HepG2 (cell line): ENCODE data around the gene NXT1. TPM values are rescaled to one million over a fixed set of nuclear protein-coding genes. Genes with fewer than 3 reads are reported as not detected.

Experiments used
- CEBPB ChIP-seq: IDR thresholded peaks from 2 replicates; pipeline ENCODE4 v1.6.1; 2011; ENCODE audit warnings: low read depth, low read length, improper control_type of control experiment, borderline replicate concordance
- DNMT1 ChIP-seq: sonication (generic); formaldehyde crosslinking; IDR thresholded peaks from 2 replicates; pipeline ENCODE4 v1.5.1; 2020; ENCODE audit warnings: mild to moderate bottlenecking, missing genetic modification reagents
- GTF3A ChIP-seq: sonication (generic); formaldehyde crosslinking; conservative IDR thresholded peaks from 2 replicates; pipeline ENCODE4 v1.4.0; 2020; ENCODE audit warnings: mild to moderate bottlenecking, missing genetic modification reagents
- HDAC1 ChIP-seq: sonication (generic); formaldehyde crosslinking; IDR thresholded peaks from 2 replicates; pipeline ENCODE4 v1.5.1; 2020; ENCODE audit warnings: mild to moderate bottlenecking, missing genetic modification reagents
- YEATS2 ChIP-seq: sonication (generic); formaldehyde crosslinking; IDR thresholded peaks from 2 replicates; pipeline ENCODE4 v1.4.0; 2020; ENCODE audit warnings: missing genetic modification reagents, borderline replicate concordance
- ZFP37 ChIP-seq: sonication (generic); formaldehyde crosslinking; IDR thresholded peaks from 2 replicates; pipeline ENCODE4 v1.4.0; 2020; ENCODE audit warnings: missing genetic modification reagents, borderline replicate concordance
- ZFP41 ChIP-seq: sonication (generic); formaldehyde crosslinking; IDR thresholded peaks from 2 replicates; pipeline ENCODE4 v1.4.0; 2020; ENCODE audit warnings: mild to moderate bottlenecking, missing genetic modification reagents, borderline replicate concordance
- ZNF354B ChIP-seq: sonication (generic); formaldehyde crosslinking; IDR thresholded peaks from 2 replicates; pipeline ENCODE4 v1.8.0; 2022; ENCODE audit warnings: mild to moderate bottlenecking, missing genetic modification reagents
- ZNF569 ChIP-seq: sonication (generic); formaldehyde crosslinking; IDR thresholded peaks from 2 replicates; pipeline ENCODE4 v1.5.0; 2020; ENCODE audit warnings: mild to moderate bottlenecking, missing genetic modification reagents, moderate library complexity, borderline replicate concordance
- ZNF768 ChIP-seq: sonication (generic); formaldehyde crosslinking; IDR thresholded peaks from 2 replicates; pipeline ENCODE4 v1.4.0; 2020; ENCODE audit warnings: missing genetic modification reagents
- polyA plus RNA-seq, 8 experiments: library from polyadenylated mRNA; depleted of rRNA in 3 of 8; stranded (reverse) in 7 of 8; unstranded in 1 of 8; fragments of >200 nt; fragmentation: Illumina TruSeq in 4 of 8; extraction: Trizol in 4 of 8; gene quantifications; 2 replicates each; pipeline versions ENCODE4 v1.2.1 to v1.2.3, GENCODE V29; 2011 to 2016; ENCODE audit warnings: low read depth in 4 of 8, missing spikeins in 1 of 8, mixed read lengths in 1 of 8; ENCODE audit not compliant: insufficient read depth in 1 of 8
- total RNA-seq, 5 experiments: library from RNA; depleted of rRNA; stranded (reverse); fragments of >200 nt; fragmentation: Illumina TruSeq; extraction: Trizol; gene quantifications; 2 replicates each; pipeline ENCODE4 v1.2.3, GENCODE V29; 2016; ENCODE audit warnings: low read depth in 1 of 5
- TF ChIP-seq, protein P1 (sequence below): sonication (generic); formaldehyde crosslinking; IDR thresholded peaks from 2 replicates; pipeline ENCODE4 v1.5.0; 2020; ENCODE audit warnings: mild to moderate bottlenecking, missing genetic modification reagents, borderline replicate concordance
- TF ChIP-seq, protein P2 (sequence below): sonication (generic); formaldehyde crosslinking; IDR thresholded peaks from 2 replicates; pipeline ENCODE4 v1.8.0; 2022; ENCODE audit warnings: mild to moderate bottlenecking, missing genetic modification reagents
- TF ChIP-seq, protein P3 (sequence below): IDR thresholded peaks from 2 replicates; pipeline ENCODE4 v1.6.1; 2016; ENCODE audit warnings: low read depth, borderline replicate concordance
- TF ChIP-seq, protein P4 (sequence below): sonication (generic); formaldehyde crosslinking; IDR thresholded peaks from 2 replicates; pipeline ENCODE4 v1.8.1; 2023; ENCODE audit warnings: mild to moderate bottlenecking, missing genetic modification reagents, borderline replicate concordance
- TF ChIP-seq, protein P5 (sequence below): sonication (generic); formaldehyde crosslinking; IDR thresholded peaks from 2 replicates; pipeline ENCODE4 v1.5.1; 2020; ENCODE audit warnings: missing genetic modification reagents, mild to moderate bottlenecking, borderline replicate concordance
- TF ChIP-seq, protein P6 (sequence below), 2 experiments: sonication (generic) in 1 of 2; formaldehyde crosslinking in 1 of 2; IDR thresholded peaks; 2 replicates each; pipeline versions ENCODE4 v1.4.0 to v1.6.1; 2016 to 2020; ENCODE audit warnings: borderline replicate concordance in 1 of 2, low read depth in 1 of 2, mild to moderate bottlenecking in 1 of 2, missing genetic modification reagents in 1 of 2

NXT1 gene
- total and polyA plus RNA-seq, 2 of the 13 experiments (the other 11 are each of a cell fraction or from before 2014, with no cell fraction given): 35.6 to 65.9 TPM

DNA sequence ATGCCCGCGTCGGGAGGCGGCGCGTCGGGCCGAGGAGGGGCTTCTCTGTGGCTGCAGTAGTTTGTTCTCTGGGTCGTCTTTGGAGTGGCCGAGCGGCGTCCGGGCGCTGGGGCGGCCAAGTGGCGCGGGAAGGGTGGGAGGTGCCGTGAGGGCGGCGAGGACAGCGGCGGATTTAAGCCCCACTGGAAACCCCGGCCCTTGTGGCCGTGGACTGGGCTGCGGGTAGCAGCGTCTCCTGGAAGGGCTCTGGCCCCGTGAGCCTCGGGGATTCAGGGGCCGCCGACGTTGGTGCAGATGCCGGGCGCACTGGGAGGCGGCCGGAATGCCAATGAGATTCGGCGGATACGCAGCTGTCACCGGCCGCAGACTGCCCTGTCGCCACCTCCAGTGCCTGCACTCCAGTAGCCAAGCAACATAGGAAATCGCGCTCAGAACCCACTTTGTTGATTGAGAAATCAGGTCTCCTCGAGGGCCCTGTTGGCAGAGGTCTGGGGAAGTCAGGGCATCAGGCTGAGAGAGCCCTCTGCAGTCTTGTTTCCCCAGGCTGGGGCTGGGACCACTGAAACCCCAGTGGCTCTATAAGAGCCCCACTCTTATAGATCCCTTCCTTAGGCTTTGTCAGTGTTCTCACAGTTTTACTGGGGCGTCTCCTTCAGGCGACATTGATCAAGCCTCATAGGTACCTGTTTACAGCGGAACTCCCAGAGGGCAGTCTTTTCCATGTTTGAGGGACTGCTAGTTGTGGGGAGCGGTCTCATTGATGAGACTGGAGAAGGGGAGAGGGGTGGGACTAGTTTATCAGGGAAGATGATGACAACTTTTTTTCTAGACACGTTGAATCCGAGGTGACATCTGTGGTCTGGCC is 12.0 kb downstream of the NXT1 start (continued):
- TF ChIP-seq, protein P1, sequence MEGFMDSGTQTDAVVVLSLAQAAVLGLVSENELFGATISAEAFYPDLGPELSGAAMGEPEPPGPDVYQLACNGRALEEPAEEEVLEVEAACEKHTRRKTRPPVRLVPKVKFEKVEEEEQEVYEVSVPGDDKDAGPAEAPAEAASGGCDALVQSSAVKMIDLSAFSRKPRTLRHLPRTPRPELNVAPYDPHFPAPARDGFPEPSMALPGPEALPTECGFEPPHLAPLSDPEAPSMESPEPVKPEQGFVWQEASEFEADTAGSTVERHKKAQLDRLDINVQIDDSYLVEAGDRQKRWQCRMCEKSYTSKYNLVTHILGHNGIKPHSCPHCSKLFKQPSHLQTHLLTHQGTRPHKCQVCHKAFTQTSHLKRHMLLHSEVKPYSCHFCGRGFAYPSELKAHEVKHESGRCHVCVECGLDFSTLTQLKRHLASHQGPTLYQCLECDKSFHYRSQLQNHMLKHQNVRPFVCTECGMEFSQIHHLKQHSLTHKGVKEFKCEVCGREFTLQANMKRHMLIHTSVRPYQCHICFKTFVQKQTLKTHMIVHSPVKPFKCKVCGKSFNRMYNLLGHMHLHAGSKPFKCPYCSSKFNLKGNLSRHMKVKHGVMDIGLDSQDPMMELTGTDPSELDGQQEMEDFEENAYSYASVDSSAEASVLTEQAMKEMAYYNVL (CRISPR knock-in tag): 0 out of 2 replicates have a peak, but pooled peaks have one; percentile 7
- 0 out of 2 replicates have a peak, but pooled peaks have one; percentile 88 for TF ChIP-seq ZNF354B (CRISPR knock-in tag)
- peak; percentile 30; the same call in 1 of the 2 replicates for TF ChIP-seq HDAC1
- peak; percentile 13; the same call in 1 of the 2 replicates for TF ChIP-seq ZNF768
- TF ChIP-seq, protein P2, sequence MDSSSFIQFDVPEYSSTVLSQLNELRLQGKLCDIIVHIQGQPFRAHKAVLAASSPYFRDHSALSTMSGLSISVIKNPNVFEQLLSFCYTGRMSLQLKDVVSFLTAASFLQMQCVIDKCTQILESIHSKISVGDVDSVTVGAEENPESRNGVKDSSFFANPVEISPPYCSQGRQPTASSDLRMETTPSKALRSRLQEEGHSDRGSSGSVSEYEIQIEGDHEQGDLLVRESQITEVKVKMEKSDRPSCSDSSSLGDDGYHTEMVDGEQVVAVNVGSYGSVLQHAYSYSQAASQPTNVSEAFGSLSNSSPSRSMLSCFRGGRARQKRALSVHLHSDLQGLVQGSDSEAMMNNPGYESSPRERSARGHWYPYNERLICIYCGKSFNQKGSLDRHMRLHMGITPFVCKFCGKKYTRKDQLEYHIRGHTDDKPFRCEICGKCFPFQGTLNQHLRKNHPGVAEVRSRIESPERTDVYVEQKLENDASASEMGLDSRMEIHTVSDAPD (CRISPR knock-in tag): peak; percentile 69; the same call in 1 of the 2 replicates
- TF ChIP-seq, protein P3, sequence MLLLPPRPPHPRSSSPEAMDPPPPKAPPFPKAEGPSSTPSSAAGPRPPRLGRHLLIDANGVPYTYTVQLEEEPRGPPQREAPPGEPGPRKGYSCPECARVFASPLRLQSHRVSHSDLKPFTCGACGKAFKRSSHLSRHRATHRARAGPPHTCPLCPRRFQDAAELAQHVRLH (CRISPR knock-in tag): peak; percentile 22; the same call in 1 of the 2 replicates
- no peak for TF ChIP-seq ZFP41 (CRISPR knock-in tag)
- TF ChIP-seq GTF3A: no peak
- 0 out of 2 replicates have a peak, but pooled peaks have one; percentile 31 for TF ChIP-seq DNMT1
- TF ChIP-seq, protein P4, sequence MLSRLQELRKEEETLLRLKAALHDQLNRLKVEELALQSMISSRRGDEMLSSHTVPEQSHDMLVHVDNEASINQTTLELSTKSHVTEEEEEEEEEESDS (CRISPR knock-in tag): 0 out of 2 replicates have a peak, but pooled peaks have one; percentile 92
- TF ChIP-seq, protein P5, sequence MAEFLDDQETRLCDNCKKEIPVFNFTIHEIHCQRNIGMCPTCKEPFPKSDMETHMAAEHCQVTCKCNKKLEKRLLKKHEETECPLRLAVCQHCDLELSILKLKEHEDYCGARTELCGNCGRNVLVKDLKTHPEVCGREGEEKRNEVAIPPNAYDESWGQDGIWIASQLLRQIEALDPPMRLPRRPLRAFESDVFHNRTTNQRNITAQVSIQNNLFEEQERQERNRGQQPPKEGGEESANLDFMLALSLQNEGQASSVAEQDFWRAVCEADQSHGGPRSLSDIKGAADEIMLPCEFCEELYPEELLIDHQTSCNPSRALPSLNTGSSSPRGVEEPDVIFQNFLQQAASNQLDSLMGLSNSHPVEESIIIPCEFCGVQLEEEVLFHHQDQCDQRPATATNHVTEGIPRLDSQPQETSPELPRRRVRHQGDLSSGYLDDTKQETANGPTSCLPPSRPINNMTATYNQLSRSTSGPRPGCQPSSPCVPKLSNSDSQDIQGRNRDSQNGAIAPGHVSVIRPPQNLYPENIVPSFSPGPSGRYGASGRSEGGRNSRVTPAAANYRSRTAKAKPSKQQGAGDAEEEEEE (CRISPR knock-in tag): 0 out of 2 replicates have a peak, but pooled peaks have one; percentile 66
- TF ChIP-seq ZFP37 (CRISPR knock-in tag): no peak
- 0 out of 2 replicates have a peak, but pooled peaks have one; percentile 25 for TF ChIP-seq ZNF569 (CRISPR knock-in tag)
- TF ChIP-seq, protein P6, sequence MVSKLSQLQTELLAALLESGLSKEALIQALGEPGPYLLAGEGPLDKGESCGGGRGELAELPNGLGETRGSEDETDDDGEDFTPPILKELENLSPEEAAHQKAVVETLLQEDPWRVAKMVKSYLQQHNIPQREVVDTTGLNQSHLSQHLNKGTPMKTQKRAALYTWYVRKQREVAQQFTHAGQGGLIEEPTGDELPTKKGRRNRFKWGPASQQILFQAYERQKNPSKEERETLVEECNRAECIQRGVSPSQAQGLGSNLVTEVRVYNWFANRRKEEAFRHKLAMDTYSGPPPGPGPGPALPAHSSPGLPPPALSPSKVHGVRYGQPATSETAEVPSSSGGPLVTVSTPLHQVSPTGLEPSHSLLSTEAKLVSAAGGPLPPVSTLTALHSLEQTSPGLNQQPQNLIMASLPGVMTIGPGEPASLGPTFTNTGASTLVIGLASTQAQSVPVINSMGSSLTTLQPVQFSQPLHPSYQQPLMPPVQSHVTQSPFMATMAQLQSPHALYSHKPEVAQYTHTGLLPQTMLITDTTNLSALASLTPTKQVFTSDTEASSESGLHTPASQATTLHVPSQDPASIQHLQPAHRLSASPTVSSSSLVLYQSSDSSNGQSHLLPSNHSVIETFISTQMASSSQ (IDR thresholded peaks at IDR 0.05; ENCODE audit: low read depth): no peak
- TF ChIP-seq, protein P6 (CRISPR knock-in tag; IDR thresholded peaks at IDR 0.05; ENCODE audit: borderline replicate concordance): no peak
- peak; percentile 12; the same call in 1 of the 2 replicates for TF ChIP-seq CEBPB
- no peak for TF ChIP-seq YEATS2 (CRISPR knock-in tag)
